Calu3 (cell line): ENCODE data around the gene ENPP1. TPM values are rescaled to one million over a fixed set of nuclear protein-coding genes. Genes with fewer than 3 reads are reported as not detected.

Experiments used
- BruUV-seq: library from RNA; stranded (reverse); fragments of 400-500 nt; replicated peaks from 2 replicates; lab custom pipeline; 2021; lab: Mats Ljungman, UMichigan
- CTCF ChIA-PET: fragments of 300-600 bp; sonication (Branson Sonifier 250); formaldehyde crosslinking; loops from one replicate; lab custom pipeline; 2022; ENCODE audit warnings: antibody characterized with exemption; lab: Charles Lee
- DNase-seq: peaks from one replicate; pipeline ENCODE4 v3.0.0; 2022
- H3K27ac Mint-ChIP-seq: one replicate; pipeline ENCODE4 v1.8.0; 2022; ENCODE audit warnings: mixed read lengths; ENCODE audit not compliant: unreplicated experiment
- H3K27me3 Mint-ChIP-seq: one replicate; pipeline ENCODE4 v1.8.0; 2022; ENCODE audit warnings: mixed read lengths; ENCODE audit not compliant: unreplicated experiment
- H3K36me3 Mint-ChIP-seq: one replicate; pipeline ENCODE4 v1.8.0; 2022; ENCODE audit warnings: mild to moderate bottlenecking, moderate library complexity, mixed read lengths; ENCODE audit not compliant: insufficient read depth, unreplicated experiment
- H3K4me1 Mint-ChIP-seq: one replicate; pipeline ENCODE4 v1.8.0; 2022; ENCODE audit warnings: mild to moderate bottlenecking, low read depth, mixed read lengths; ENCODE audit not compliant: unreplicated experiment
- H3K4me3 Mint-ChIP-seq: one replicate; pipeline ENCODE4 v1.8.0; 2022; ENCODE audit warnings: mild to moderate bottlenecking, low read depth, moderate library complexity, mixed read lengths; ENCODE audit not compliant: unreplicated experiment
- H3K9me3 Mint-ChIP-seq: one replicate; pipeline ENCODE4 v1.8.0; 2022; ENCODE audit warnings: low read depth, mixed read lengths; ENCODE audit not compliant: unreplicated experiment
- intact Hi-C: fragments of 100-400 bp; cut with micrococcal nuclease; formaldehyde crosslinking; loops from one replicate; pipeline ENCODE4 v1.10.0; 2022; ENCODE audit not compliant: unreplicated experiment
- total RNA-seq: library from RNA; stranded (reverse); gene quantifications from 2 replicates; pipeline ENCODE4 v1.2.3, GENCODE V29; 2022
- TF ChIP-seq, protein P1 (sequence below): fragments of 200-600 bp; IDR thresholded peaks from one replicate; pipeline ENCODE4 v1.8.0; 2022; ENCODE audit warnings: antibody characterized with exemption; ENCODE audit not compliant: unreplicated experiment

The ENPP1 gene
- total RNA-seq, 1 experiment from 2014 or later, result 7.7 TPM

DNA sequence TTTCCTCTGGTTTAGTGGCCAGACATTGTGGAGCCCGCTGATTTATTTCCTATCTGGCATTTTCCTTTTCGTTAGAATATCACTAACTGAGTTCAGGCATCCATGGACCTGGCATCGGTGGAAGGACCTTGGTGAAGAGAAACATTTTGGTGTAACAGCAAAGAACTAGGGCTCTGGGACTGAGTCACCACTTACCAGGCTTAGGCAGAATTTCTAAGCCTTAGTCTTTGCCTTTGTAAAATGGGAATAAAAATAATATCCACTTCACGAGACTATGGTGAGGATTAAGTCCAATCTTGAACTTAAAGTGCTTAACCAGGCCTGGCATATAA, 42.0 kb upstream of the ENPP1 start:
- TF ChIP-seq, protein P1, sequence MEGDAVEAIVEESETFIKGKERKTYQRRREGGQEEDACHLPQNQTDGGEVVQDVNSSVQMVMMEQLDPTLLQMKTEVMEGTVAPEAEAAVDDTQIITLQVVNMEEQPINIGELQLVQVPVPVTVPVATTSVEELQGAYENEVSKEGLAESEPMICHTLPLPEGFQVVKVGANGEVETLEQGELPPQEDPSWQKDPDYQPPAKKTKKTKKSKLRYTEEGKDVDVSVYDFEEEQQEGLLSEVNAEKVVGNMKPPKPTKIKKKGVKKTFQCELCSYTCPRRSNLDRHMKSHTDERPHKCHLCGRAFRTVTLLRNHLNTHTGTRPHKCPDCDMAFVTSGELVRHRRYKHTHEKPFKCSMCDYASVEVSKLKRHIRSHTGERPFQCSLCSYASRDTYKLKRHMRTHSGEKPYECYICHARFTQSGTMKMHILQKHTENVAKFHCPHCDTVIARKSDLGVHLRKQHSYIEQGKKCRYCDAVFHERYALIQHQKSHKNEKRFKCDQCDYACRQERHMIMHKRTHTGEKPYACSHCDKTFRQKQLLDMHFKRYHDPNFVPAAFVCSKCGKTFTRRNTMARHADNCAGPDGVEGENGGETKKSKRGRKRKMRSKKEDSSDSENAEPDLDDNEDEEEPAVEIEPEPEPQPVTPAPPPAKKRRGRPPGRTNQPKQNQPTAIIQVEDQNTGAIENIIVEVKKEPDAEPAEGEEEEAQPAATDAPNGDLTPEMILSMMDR, result no peak
- CTCF ChIA-PET, result interaction anchor here (1.3 kb wide), 1 partner anchor 10 kb away, joined by 3 read pairs; no protein-coding TSS in a partner anchor
- no peak for DNase-seq
- no peak overlapping the region for H3K27ac Mint-ChIP-seq
- no peaks in the 10 kb centered on the region for H3K36me3 Mint-ChIP-seq
- BruUV-seq, result no TSS peak
- peaks cover 51% of the 10 kb centered on the region for H3K27me3 Mint-ChIP-seq
- intact Hi-C loops, result no loop called here
- no peaks in the 10 kb centered on the region for H3K9me3 Mint-ChIP-seq
- H3K4me1 Mint-ChIP-seq, result no peaks in the 10 kb centered on the region
- no peak overlapping the region for H3K4me3 Mint-ChIP-seq

DNA sequence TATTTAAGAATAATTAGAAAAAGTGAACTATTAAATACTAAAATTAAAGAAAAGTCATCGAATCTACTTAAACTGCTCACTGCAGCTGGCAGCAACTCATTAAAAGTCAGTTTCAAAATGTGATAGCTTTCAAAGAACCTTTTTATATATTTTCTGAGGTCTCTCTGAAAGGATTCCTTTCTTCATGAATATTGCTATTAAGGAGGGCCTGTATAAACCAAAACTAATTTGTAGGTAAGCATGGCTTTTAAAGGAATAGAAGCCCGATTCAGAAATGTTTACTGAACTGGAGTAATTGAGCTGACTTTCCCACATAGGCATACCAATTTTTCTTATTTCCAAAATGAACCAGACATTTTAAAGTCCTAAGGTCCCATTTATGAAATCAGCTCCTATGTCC, 41.2 kb upstream of the ENPP1 start:
- Mint-ChIP-seq H3K4me1 (no peaks in the 10 kb centered on the region), H3K36me3 (no peaks in the 10 kb centered on the region), H3K27ac (no peak overlapping the region), H3K27me3 (peaks cover 59% of the 10 kb centered on the region), H3K4me3 (no peak overlapping the region), H3K9me3 (no peaks in the 10 kb centered on the region)
- intact Hi-C loops, result no loop called here
- DNase-seq, result no peak
- TF ChIP-seq, protein P1, result no peak
- no TSS peak for BruUV-seq
- CTCF ChIA-PET, result interaction anchor here (1.0 to 1.3 kb wide), 2 partner anchors 9 to 247 kb away, joined by 3 read pairs; no protein-coding TSS in a partner anchor

DNA sequence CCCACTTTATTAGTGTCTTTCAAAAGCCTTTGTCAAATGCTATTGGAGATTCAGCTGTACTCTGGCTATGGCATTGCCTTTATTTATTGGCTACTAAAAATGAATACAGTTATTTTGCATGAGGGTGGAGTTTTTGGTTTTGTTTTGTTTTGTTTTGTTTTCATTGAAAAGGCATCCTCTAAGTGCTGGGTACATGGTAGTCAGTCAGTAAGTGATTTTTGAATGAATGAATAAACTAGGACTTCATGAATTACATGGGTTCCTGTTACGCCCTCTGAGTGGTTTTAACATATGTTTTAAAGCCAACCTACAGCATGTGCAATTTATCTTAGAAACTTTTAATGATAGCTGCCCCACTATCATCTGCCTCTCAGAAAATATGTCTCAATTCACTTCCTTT, 38.9 kb upstream of the ENPP1 start:
- Mint-ChIP-seq H3K36me3 (no peaks in the 10 kb centered on the region), H3K4me3 (no peak overlapping the region), H3K27me3 (peaks cover 72% of the 10 kb centered on the region), H3K4me1 (no peaks in the 10 kb centered on the region), H3K9me3 (peaks cover 2% of the 10 kb centered on the region), H3K27ac (no peak overlapping the region)
- CTCF ChIA-PET, result no interaction called here
- intact Hi-C loops, result no loop called here
- DNase-seq, result no peak
- TF ChIP-seq, protein P1, result no peak
- no TSS peak for BruUV-seq

DNA sequence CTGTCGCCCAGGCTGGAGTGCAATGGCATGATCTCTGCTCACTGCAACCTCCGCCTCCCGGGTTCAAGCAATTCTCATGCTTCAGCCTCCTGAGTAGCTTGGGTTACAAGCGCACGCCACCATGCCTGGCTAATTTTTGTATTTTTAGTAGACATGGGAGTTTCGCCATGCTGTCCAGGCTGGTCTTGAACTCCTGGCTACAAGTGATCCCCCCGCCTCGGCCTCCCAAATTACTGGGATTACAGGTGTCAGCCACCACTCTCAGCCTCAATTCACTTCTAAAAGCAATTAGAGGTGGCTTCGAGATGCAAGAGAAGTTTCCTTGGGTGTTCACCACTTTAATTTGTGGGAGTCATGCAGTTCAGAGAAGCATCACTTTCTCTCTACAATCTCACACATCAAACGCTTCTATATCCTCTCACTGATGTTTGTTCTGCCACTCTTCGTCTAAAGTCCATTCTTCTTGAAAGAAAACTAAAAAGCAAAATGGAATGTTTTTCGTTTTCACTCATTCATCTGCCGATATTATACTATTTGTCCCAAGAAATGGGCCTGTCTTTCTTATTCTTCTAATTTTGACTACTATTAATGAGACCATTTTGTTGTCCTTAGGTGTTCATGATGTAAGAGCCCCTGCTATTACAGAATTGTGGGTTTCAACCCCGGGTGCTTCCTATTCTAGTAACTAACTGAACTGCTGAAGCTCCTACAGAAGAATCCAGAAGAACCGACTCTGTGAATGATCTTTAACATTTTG, 38.3 kb upstream of the ENPP1 start:
- Mint-ChIP-seq H3K27ac (no peak overlapping the region), H3K4me3 (no peak overlapping the region), H3K36me3 (no peaks in the 10 kb centered on the region), H3K9me3 (peaks cover 2% of the 10 kb centered on the region), H3K4me1 (no peaks in the 10 kb centered on the region), H3K27me3 (peaks cover 71% of the 10 kb centered on the region)
- BruUV-seq, result no TSS peak
- TF ChIP-seq, protein P1, result no peak
- DNase-seq, result no peak
- CTCF ChIA-PET, result no interaction called here
- intact Hi-C loops, result no loop called here
